HG03439 (cell line): ENCODE data around the gene FARS2.
A peak's percentile ranks its signal among the peaks of the same experiment; 100 is the strongest.

Source experiments
- ATAC-seq: cut with Tn5 transposase; IDR thresholded peaks from one replicate; pipeline ENCODE4 v1.9.1; 2021; ENCODE audit warnings: mild to moderate bottlenecking, moderate library complexity; ENCODE audit not compliant: unreplicated experiment

FARS2 gene

GRCh38 chr6:5617179-5617578 lies 355.9 kb downstream of the FARS2 start:
- no peak for ATAC-seq

- ATAC-seq: no peak
Observed at GRCh38 chr6:5619249-5619648, 357.9 kb downstream of the FARS2 start.

- no peak for ATAC-seq
Observed at GRCh38 chr6:5622276-5623005, 361.1 kb downstream of the FARS2 start.

- no peak for ATAC-seq
Observed at GRCh38 chr6:5623769-5624168, 362.5 kb downstream of the FARS2 start.

- ATAC-seq: no peak
Observed at GRCh38 chr6:5624256-5624655, 362.9 kb downstream of the FARS2 start.

GRCh38 chr6:5626727-5627426 lies 365.6 kb downstream of the FARS2 start:
- peak; percentile 48 for ATAC-seq

GRCh38 chr6:5630636-5631035 lies 369.3 kb downstream of the FARS2 start:
- ATAC-seq: no peak

- no peak for ATAC-seq
Observed at GRCh38 chr6:5632348-5632935, 371.1 kb downstream of the FARS2 start.

GRCh38 chr6:5634525-5634924 lies 373.2 kb downstream of the FARS2 start:
- ATAC-seq: no peak

- no peak for ATAC-seq
Observed at GRCh38 chr6:5636210-5637030, 375.1 kb downstream of the FARS2 start.

GRCh38 chr6:5637714-5638113 lies 376.4 kb downstream of the FARS2 start:
- ATAC-seq: no peak

- no peak for ATAC-seq
Observed at GRCh38 chr6:5638666-5639065, 377.4 kb downstream of the FARS2 start.

GRCh38 chr6:5639193-5639592 lies 377.9 kb downstream of the FARS2 start:
- ATAC-seq: no peak

GRCh38 chr6:5640614-5641013 lies 379.3 kb downstream of the FARS2 start:
- ATAC-seq: no peak

- ATAC-seq: no peak
Observed at GRCh38 chr6:5644523-5645185, 383.3 kb downstream of the FARS2 start.

- ATAC-seq: no peak
Observed at GRCh38 chr6:5645328-5646290, 384.3 kb downstream of the FARS2 start.

GRCh38 chr6:5652406-5653137 lies 391.3 kb downstream of the FARS2 start:
- ATAC-seq: no peak

GRCh38 chr6:5653801-5654200 lies 392.5 kb downstream of the FARS2 start:
- no peak for ATAC-seq

GRCh38 chr6:5656226-5656625 lies 394.9 kb downstream of the FARS2 start:
- ATAC-seq: no peak
